Neutrophil (primary cell): Measurements from ENCODE around the gene INKA1.

Experiments used
- H3K27ac ChIP-seq: fragments of 200-600 bp; sonication (generic); 2 replicates; pipeline ENCODE4 v1.5.1; 2016; ENCODE audit warnings: mild to moderate bottlenecking, moderate library complexity
- H3K27me3 ChIP-seq: fragments of 200-600 bp; sonication (generic); 2 replicates; pipeline ENCODE4 v1.6.0; 2016; ENCODE audit warnings: mild to moderate bottlenecking
- H3K36me3 ChIP-seq: fragments of 200-600 bp; sonication (generic); 2 replicates; pipeline ENCODE4 v1.5.1; 2017
- H3K4me1 ChIP-seq, 2 experiments: fragments of 200-600 bp in 1 of 2; sonication (generic) in 1 of 2; 1 replicate in 1 of 2; 2 replicates in 1 of 2; pipeline versions ENCODE4 v1.5.1 to v1.6.1; 2013 to 2016; ENCODE audit warnings: low read depth in 1 of 2, low read length in 1 of 2, mild to moderate bottlenecking in 1 of 2, moderate library complexity in 1 of 2; ENCODE audit not compliant: control insufficient read depth in 1 of 2, insufficient read depth in 1 of 2
- H3K4me3 ChIP-seq, 2 experiments: fragments of 200-600 bp in 1 of 2; sonication (generic) in 1 of 2; 1 replicate in 1 of 2; 2 replicates in 1 of 2; pipeline ENCODE4 v1.5.1; 2013 to 2016; ENCODE audit warnings: low read depth in 1 of 2, low read length in 1 of 2, mild to moderate bottlenecking in 1 of 2, moderate library complexity in 1 of 2
- H3K9me3 ChIP-seq: fragments of 200-600 bp; sonication (generic); 2 replicates; pipeline ENCODE4 v1.5.1; 2016
- CTCF ChIP-seq: fragments of 200-600 bp; sonication (generic); IDR thresholded peaks from 2 replicates; pipeline ENCODE4 v1.5.1; 2016; ENCODE audit warnings: antibody characterized with exemption

INKA1 gene

GRCh38 chr3:49793486-49794085 is 9.5 kb upstream of the INKA1 start:
- no peak overlapping the region for H3K27ac ChIP-seq
- H3K27me3 ChIP-seq: peaks cover 16% of the 10 kb centered on the region
- H3K4me1 ChIP-seq: peaks cover 0 to 2% of the 10 kb centered on the region in 2 experiments
- no peaks in the 10 kb centered on the region for H3K36me3 ChIP-seq
- no peaks in the 10 kb centered on the region for H3K9me3 ChIP-seq
- no peak for TF ChIP-seq CTCF
- no peak overlapping the region for H3K4me3 ChIP-seq

- Histone ChIP-seq H3K27ac (no peak overlapping the region), H3K4me3 (no peak overlapping the region), H3K9me3 (no peaks in the 10 kb centered on the region), H3K4me1 (peaks cover 0 to 2% of the 10 kb centered on the region in 2 experiments), H3K36me3 (no peaks in the 10 kb centered on the region), H3K27me3 (peaks cover 14% of the 10 kb centered on the region)
- TF ChIP-seq CTCF: no peak
Observed at GRCh38 chr3:49794431-49794830, 8.6 kb upstream of the INKA1 start.

DNA sequence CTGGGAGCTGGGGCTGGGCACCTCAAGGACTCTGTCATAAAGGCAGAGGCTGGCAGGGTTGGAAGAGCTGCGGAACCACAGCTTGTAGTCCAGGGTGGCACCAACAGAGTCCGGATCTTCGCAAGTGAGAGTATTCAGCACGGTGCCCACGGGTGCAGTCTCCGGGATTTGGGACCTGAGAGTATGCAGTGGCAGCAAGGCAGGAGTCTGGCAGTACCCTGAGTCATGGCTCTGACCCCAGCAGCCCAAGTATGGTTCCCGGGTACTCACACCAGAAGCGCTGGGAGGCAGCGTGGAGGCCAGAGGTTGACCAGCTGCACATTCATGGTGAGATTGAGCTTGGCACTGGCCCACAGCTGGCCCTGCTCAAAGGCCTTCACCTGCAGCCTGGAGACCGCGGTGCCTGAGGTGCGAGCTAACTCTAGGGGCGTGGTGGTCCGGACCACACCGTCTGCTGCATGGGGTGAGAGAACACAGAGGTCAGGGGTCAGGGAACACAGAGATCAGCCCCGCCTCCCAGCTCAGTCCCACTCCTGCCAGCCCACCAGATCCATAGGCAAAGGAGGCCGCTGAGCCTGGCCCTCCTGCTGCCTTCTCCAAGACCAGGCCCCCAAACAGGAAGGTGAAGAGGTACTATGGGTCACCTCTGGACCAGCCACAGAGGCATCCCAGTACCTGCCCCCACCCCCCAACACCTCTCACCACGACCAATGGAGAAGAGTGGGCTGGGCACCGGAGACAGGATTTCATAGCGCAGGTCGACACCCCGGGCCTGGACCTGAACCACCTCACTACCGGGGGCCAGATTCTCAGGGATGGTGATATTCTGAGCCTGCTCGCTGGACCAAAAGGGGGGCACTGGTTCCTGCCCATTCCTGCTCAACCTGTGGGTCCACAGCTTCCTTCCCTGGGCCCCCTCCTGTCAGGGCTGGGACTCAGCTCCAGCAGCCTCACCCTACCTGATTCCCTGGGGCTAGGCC is 7.8 kb upstream of the INKA1 start:
- Histone ChIP-seq H3K36me3 (no peaks in the 10 kb centered on the region), H3K9me3 (no peaks in the 10 kb centered on the region), H3K27me3 (peaks cover 6% of the 10 kb centered on the region), H3K27ac (no peak overlapping the region), H3K4me3 (no peak overlapping the region), H3K4me1 (no peaks in the 10 kb centered on the region)
- TF ChIP-seq CTCF: no peak

DNA sequence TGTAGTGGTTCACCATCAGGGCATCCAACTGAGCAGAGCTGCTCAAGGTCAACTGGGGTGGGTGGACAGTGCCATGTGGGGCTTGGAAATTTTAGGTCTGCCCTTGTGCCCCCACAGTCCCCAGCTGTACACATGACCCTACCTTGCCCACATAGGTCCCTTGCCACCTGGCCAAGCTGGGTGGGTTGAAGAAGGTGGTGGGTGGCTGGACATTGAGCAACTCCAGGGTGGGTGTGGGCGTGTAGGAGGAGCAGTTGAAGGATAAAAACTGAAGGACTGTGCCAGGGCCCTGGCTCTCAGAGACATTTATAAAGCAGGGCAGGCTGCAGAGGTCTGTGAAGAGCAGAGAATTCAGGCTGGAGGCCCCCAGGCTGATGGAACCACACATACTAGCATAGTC is 4.0 kb upstream of the INKA1 start:
- no peak for TF ChIP-seq CTCF
- H3K27ac ChIP-seq: no peak overlapping the region
- H3K36me3 ChIP-seq: no peaks in the 10 kb centered on the region
- no peak overlapping the region for H3K4me3 ChIP-seq
- peaks cover 23% of the 10 kb centered on the region for H3K27me3 ChIP-seq
- H3K9me3 ChIP-seq: no peaks in the 10 kb centered on the region
- peaks cover 13 to 18% of the 10 kb centered on the region in 2 experiments for H3K4me1 ChIP-seq

GRCh38 chr3:49799761-49800160 is 3.3 kb upstream of the INKA1 start, which contains the start of gene CDHR4:
TSS of gene CDHR4 (minus strand) at chr3:49799873. CDS start at chr3:49799812, 61 bp downstream.
- Histone ChIP-seq H3K27me3 (peaks cover 25% of the 10 kb centered on the region), H3K4me3 (no peak within 1 kb of the TSS), H3K4me1 (peaks cover 20 to 24% of the 10 kb centered on the region in 2 experiments), H3K9me3 (no peaks in the 10 kb centered on the region), H3K27ac (no peak within 1 kb of the TSS), H3K36me3 (no peaks in the 10 kb centered on the region)
- no peak for TF ChIP-seq CTCF
